ENCODE measurements around the gene NR2C2AP.

NR2C2AP gene

GRCh38 chr19:19201697-19202630 is 1.2 kb downstream of the NR2C2AP start:
- no peaks in the 10 kb centered on the region for H3K9me3 ChIP-seq (ENCODE audit: insufficient read depth, low read length)
- H3F3A ChIP-seq (ENCODE audit: insufficient read depth), result no peaks in the 10 kb centered on the region
- no peaks in the 10 kb centered on the region for H4K20me1 ChIP-seq (ENCODE audit: low read depth, low read length)
- peak overlapping the region; percentile 46 for H3K27ac ChIP-seq (ENCODE audit: low read depth, low read length)
- H3K9me2 ChIP-seq (replicated peaks; ENCODE audit: insufficient read depth, low read length), result no peaks in the 10 kb centered on the region
- peaks cover 12% of the 10 kb centered on the region for H3K79me2 ChIP-seq (ENCODE audit: insufficient read depth, low read length)
- no peaks in the 10 kb centered on the region for H3K36me3 ChIP-seq (ENCODE audit: low read length)
- no peak overlapping the region for H2AFZ ChIP-seq (ENCODE audit: low read depth, low read length, severe bottlenecking)
- H3K27me3 ChIP-seq (ENCODE audit: low read length), result no peaks in the 10 kb centered on the region
- H3K4me3 ChIP-seq (ENCODE audit: insufficient read depth, low read length, poor library complexity, severe bottlenecking), result peak overlapping the region; percentile 83
- H3K4me2 ChIP-seq (ENCODE audit: low read depth, low read length, poor library complexity, severe bottlenecking), result peak overlapping the region; percentile 80
- H3K9ac ChIP-seq (ENCODE audit: low read length), result peak overlapping the region; percentile 74
- TF ChIP-seq EZH2phosphoT487 (conservative IDR thresholded peaks at IDR 0.05; ENCODE audit: low read length) (no peak), CTCF (IDR thresholded peaks at IDR 0.05; ENCODE audit: insufficient read depth, low read length, poor library complexity, severe bottlenecking) (no peak)

- Histone ChIP-seq H2AFZ (ENCODE audit: low read depth, low read length, severe bottlenecking) (no peak overlapping the region), H3F3A (ENCODE audit: insufficient read depth) (peaks cover 3% of the 10 kb centered on the region; the same call in 1 of the 2 replicates), H3K9me3 (ENCODE audit: insufficient read depth, low read length) (no peaks in the 10 kb centered on the region), H3K27me3 (ENCODE audit: low read length) (no peaks in the 10 kb centered on the region), H3K9me2 (replicated peaks; ENCODE audit: insufficient read depth, low read length) (no peaks in the 10 kb centered on the region), H4K20me1 (ENCODE audit: low read depth, low read length) (no peaks in the 10 kb centered on the region), H3K27ac (ENCODE audit: low read depth, low read length) (no peak overlapping the region), H3K4me3 (ENCODE audit: insufficient read depth, low read length, poor library complexity, severe bottlenecking) (peak overlapping the region; percentile 100), H3K4me2 (ENCODE audit: low read depth, low read length, poor library complexity, severe bottlenecking) (peak overlapping the region; percentile 72), H3K36me3 (ENCODE audit: low read length) (no peaks in the 10 kb centered on the region), H3K79me2 (ENCODE audit: insufficient read depth, low read length) (peaks cover 40% of the 10 kb centered on the region), H3K9ac (ENCODE audit: low read length) (peak overlapping the region; percentile 90)
- no peak for TF ChIP-seq EZH2phosphoT487 (conservative IDR thresholded peaks at IDR 0.05; ENCODE audit: low read length)
- TF ChIP-seq CTCF (IDR thresholded peaks at IDR 0.05; ENCODE audit: insufficient read depth, low read length, poor library complexity, severe bottlenecking), result no peak
These were observed 9.3 kb downstream of the NR2C2AP start for GRCh38 chr19:19193926-19194325.

- no peaks in the 10 kb centered on the region for H3K36me3 ChIP-seq (ENCODE audit: low read length)
- no peaks in the 10 kb centered on the region for H3K9me2 ChIP-seq (replicated peaks; ENCODE audit: insufficient read depth, low read length)
- peak overlapping the region; percentile 84 for H2AFZ ChIP-seq (ENCODE audit: low read depth, low read length, severe bottlenecking)
- peak overlapping the region; percentile 100 for H3K4me3 ChIP-seq (ENCODE audit: insufficient read depth, low read length, poor library complexity, severe bottlenecking)
- peak overlapping the region; percentile 66 for H3K27ac ChIP-seq (ENCODE audit: low read depth, low read length)
- peak overlapping the region; percentile 72 for H3K4me2 ChIP-seq (ENCODE audit: low read depth, low read length, poor library complexity, severe bottlenecking)
- H3K9me3 ChIP-seq (ENCODE audit: insufficient read depth, low read length), result no peaks in the 10 kb centered on the region
- TF ChIP-seq CTCF (IDR thresholded peaks at IDR 0.05; ENCODE audit: insufficient read depth, low read length, poor library complexity, severe bottlenecking), result no peak
- TF ChIP-seq EZH2phosphoT487 (conservative IDR thresholded peaks at IDR 0.05; ENCODE audit: low read length), result no peak
- H3F3A ChIP-seq (ENCODE audit: insufficient read depth), result peaks cover 3% of the 10 kb centered on the region; the same call in 1 of the 2 replicates
- H3K9ac ChIP-seq (ENCODE audit: low read length), result peak overlapping the region; percentile 90
- no peaks in the 10 kb centered on the region for H3K27me3 ChIP-seq (ENCODE audit: low read length)
- H3K79me2 ChIP-seq (ENCODE audit: insufficient read depth, low read length), result peaks cover 40% of the 10 kb centered on the region
- no peaks in the 10 kb centered on the region for H4K20me1 ChIP-seq (ENCODE audit: low read depth, low read length)
These were observed 10.2 kb downstream of the NR2C2AP start for GRCh38 chr19:19192910-19193423.

Measured in SU-DHL-6 (cell line).